ENCODE measurements around the gene KCNT2.

KCNT2 gene

DNA sequence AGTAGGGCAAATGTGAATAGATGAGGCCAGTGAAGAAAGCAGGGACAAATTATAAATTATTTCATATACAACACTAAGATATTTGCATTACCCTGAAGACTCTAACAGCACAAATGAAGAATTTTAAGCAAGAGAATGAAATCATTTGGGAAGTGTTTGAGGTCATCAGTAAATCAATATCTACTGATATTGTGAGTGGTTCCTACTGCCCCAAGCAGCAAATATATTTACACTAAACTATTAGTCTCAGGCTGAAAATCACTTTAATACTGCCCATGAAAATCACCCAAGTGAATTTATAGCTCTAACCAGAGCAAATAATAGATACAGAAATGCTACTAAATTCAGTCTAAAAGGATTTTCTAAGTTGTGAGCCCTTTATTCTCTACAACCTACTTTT lies 163.6 kb downstream of the KCNT2 start:
- no peak for DNase-seq (ENCODE audit: low read depth)
- no peak overlapping the region for H3K4me3 ChIP-seq (ENCODE audit: low read depth, low read length)
- no peak for TF ChIP-seq CTCF (IDR thresholded peaks at IDR 0.05; ENCODE audit: insufficient read depth, low read depth, low read length, missing control alignments)

- no peak for TF ChIP-seq CTCF (IDR thresholded peaks at IDR 0.05; ENCODE audit: insufficient read depth, low read depth, low read length, missing control alignments)
- no peak overlapping the region for H3K4me3 ChIP-seq (ENCODE audit: low read depth, low read length)
- no peak for DNase-seq (ENCODE audit: low read depth)
Observed at GRCh38 chr1:196442366-196442765, 165.9 kb downstream of the KCNT2 start.

DNA sequence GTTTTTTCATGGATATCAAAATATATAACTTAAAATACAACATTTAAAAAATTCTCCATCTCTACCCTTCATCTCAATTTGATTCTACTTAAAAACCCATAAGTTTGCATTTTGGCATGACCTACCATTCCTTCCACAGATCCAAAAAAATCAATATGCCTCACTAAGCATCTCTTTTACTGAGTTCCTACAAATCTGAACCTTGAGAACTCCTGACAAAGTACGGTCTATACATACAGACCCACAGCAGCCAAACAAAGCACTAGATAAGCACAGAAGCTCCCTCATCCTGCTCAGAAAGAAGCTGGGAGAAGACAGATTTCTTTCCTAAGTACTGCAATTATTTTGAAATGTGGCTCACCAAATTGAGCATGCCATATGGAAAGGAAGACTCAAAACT lies 167.5 kb downstream of the KCNT2 start:
- no peak for TF ChIP-seq CTCF (IDR thresholded peaks at IDR 0.05; ENCODE audit: insufficient read depth, low read depth, low read length, missing control alignments)
- H3K4me3 ChIP-seq (ENCODE audit: low read depth, low read length): no peak overlapping the region
- DNase-seq (ENCODE audit: low read depth): no peak

- DNase-seq (ENCODE audit: low read depth): no peak
- no peak for TF ChIP-seq CTCF (IDR thresholded peaks at IDR 0.05; ENCODE audit: insufficient read depth, low read depth, low read length, missing control alignments)
Observed at GRCh38 chr1:196438329-196438728, 169.9 kb downstream of the KCNT2 start.

DNA sequence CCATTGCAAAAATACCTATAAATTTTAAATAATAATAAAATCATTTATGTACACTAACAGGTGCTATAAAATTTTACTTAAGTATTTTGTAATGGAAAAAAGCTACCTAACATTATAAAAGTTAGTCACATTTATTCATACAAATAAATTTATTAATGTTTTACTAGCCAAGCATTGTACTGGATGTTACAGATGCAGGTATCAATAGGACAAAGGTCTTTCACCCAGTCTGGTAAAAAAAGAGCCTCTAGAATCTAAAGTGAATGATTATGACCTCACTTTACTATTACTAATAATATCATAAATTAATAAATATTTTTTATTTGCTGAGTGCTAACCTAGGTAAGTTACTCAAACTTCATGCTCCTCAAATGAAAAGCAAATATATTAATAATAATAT lies 170.6 kb downstream of the KCNT2 start:
- no peak overlapping the region for H3K4me3 ChIP-seq (ENCODE audit: low read depth, low read length)
- no peak for TF ChIP-seq CTCF (IDR thresholded peaks at IDR 0.05; ENCODE audit: insufficient read depth, low read depth, low read length, missing control alignments)
- DNase-seq (ENCODE audit: low read depth): no peak

More at GRCh38 chr1:196438329-196438728, 169.9 kb downstream of the KCNT2 start:
- no peak overlapping the region for H3K4me3 ChIP-seq (ENCODE audit: low read depth, low read length)

DNA sequence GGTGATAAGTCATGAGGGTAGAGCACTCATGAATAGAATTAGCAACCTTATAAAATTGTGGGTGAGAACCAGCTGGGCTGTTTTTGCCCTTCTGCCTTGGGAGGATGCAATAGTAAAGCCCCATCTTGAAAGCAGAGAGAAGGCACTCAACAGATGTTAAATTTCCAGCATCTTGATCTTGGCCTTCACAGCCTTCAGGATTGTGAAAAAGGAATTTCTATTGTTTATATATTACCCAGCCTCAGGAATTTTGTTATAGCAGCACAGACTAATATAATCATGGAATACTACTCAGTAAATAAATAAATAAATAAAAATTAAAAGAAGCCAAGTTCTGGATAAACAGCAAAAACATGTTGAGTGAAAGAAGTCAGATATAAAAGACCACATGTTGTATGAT lies 175.2 kb downstream of the KCNT2 start:
- DNase-seq (ENCODE audit: low read depth): no peak
- TF ChIP-seq CTCF (IDR thresholded peaks at IDR 0.05; ENCODE audit: insufficient read depth, low read depth, low read length, missing control alignments): no peak
- no peak overlapping the region for H3K4me3 ChIP-seq (ENCODE audit: low read depth, low read length)

- TF ChIP-seq CTCF (IDR thresholded peaks at IDR 0.05; ENCODE audit: insufficient read depth, low read depth, low read length, missing control alignments): no peak
- DNase-seq (ENCODE audit: low read depth): no peak
- H3K4me3 ChIP-seq (ENCODE audit: low read depth, low read length): no peak overlapping the region
Observed at GRCh38 chr1:196427976-196428734, 180.1 kb downstream of the KCNT2 start.

Measured in GM12865 (cell line).